SU-DHL-6 (cell line): ENCODE measurements around the gene CRTC2.

Experiments
- EZH2phosphoT487 ChIP-seq: fragments of 200-600 bp; sonication (generic), shearing (Covaris generic); conservative IDR thresholded peaks from 2 replicates; pipeline ENCODE4 v1.6.1; 2018; ENCODE audit warnings: mild to moderate bottlenecking, antibody characterized with exemption, low read length, moderate library complexity, mixed read lengths
- TF ChIP-seq, protein P1 (sequence below): fragments of 200-600 bp; sonication (generic); IDR thresholded peaks from one replicate; pipeline ENCODE4 v1.5.1; 2017; ENCODE audit warnings: antibody characterized with exemption, mild to moderate bottlenecking, low read length, moderate library complexity; ENCODE audit not compliant: insufficient read depth, poor library complexity, severe bottlenecking

DNA sequence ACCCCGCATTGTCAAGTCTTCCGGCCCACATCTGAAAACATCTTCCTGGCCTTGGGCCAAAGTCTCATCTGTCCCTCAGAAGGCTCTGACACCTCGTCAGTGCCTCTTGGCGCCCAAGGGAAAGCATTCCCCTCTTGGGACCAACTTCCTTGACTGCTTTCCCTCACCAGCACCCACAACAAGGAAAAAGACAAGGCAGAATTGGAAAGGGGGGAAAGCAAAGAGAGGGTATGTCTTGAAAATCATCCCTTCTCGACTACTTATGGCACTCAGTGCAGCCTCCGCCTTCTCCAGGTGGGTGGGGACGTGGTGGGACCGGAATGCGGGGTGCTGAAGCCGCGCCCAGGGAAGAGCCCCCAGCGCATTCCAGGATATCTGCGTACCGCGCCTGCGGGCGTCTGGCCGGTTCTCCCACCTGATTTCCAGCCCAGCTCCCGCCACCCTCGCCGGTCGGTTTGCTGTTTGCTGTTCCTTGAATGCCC, 5.5 kb upstream of the CRTC2 start:
- TF ChIP-seq, protein P1, sequence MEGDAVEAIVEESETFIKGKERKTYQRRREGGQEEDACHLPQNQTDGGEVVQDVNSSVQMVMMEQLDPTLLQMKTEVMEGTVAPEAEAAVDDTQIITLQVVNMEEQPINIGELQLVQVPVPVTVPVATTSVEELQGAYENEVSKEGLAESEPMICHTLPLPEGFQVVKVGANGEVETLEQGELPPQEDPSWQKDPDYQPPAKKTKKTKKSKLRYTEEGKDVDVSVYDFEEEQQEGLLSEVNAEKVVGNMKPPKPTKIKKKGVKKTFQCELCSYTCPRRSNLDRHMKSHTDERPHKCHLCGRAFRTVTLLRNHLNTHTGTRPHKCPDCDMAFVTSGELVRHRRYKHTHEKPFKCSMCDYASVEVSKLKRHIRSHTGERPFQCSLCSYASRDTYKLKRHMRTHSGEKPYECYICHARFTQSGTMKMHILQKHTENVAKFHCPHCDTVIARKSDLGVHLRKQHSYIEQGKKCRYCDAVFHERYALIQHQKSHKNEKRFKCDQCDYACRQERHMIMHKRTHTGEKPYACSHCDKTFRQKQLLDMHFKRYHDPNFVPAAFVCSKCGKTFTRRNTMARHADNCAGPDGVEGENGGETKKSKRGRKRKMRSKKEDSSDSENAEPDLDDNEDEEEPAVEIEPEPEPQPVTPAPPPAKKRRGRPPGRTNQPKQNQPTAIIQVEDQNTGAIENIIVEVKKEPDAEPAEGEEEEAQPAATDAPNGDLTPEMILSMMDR = no peak
- TF ChIP-seq EZH2phosphoT487 = no peak
